K562 (cell line): ENCODE measurements around the gene PPM1H. TPM values are rescaled to one million over a fixed set of nuclear protein-coding genes. Genes with fewer than 3 reads are reported as not detected.

Experiments used
- ATAC-seq: fragments of 200-7000 bp; cut with Tn5 transposase; 3 replicates; pipeline ENCODE4 v1.9.1; 2020; ENCODE audit warnings: moderate library complexity
- BruUV-seq: library from RNA; stranded (reverse); fragments of 400-500 nt; replicated peaks from 2 replicates; lab custom pipeline; 2021; lab: Mats Ljungman, UMichigan
- CTCF ChIA-PET: fragments of 300-600 bp; formaldehyde crosslinking; extraction: SDS; loops from one replicate; lab custom pipeline; 2021; ENCODE audit warnings: low intra/inter-chr PET ratio; lab: Yijun Ruan, JAX
- POLR2A ChIA-PET: fragments of 300-600, 350-650 bp; sonication (Branson Sonifier 250); formaldehyde crosslinking; extraction: SDS; loops from one replicate; lab custom pipeline; 2021; ENCODE audit warnings: antibody characterized with exemption, inconsistent platforms; lab: Yijun Ruan, JAX
- DNase-seq, 4 experiments: peaks; one replicate each; pipeline versions ENCODE4 v3.0.0 to v3.0.0-alpha.2; 2011 to 2018; ENCODE audit warnings: low spot score in 3 of 4, mixed read lengths in 3 of 4; ENCODE audit errors: extremely low read depth in 1 of 4
- FAIRE-seq: peaks from 2 replicates; lab custom pipeline; 2011; peaks lifted over from hg19 to GRCh38; lab: Jason Lieb, UNC
- H2AFZ ChIP-seq: 2 replicates; pipeline ENCODE4 v1.6.0; 2011; ENCODE audit warnings: low read depth, low read length, control low read depth, inconsistent platforms
- H3K27ac ChIP-seq: fragments of 200-600 bp; 3 replicates; pipeline ENCODE4 v1.8.0; 2011; ENCODE audit warnings: low read depth, mild to moderate bottlenecking, control low read depth, inconsistent platforms, low read length, moderate library complexity, mixed read lengths; ENCODE audit errors: extremely low read depth
- H3K27me3 ChIP-seq, 2 experiments: fragments of 300-600 bp in 1 of 2; 2 replicates in 1 of 2; 3 replicates in 1 of 2; pipeline versions ENCODE4 v1.6.0 to v1.8.0; 2011; ENCODE audit warnings: inconsistent platforms in 2 of 2, low read length in 2 of 2, mild to moderate bottlenecking in 1 of 2, mixed read lengths in 1 of 2, moderate library complexity in 1 of 2; ENCODE audit not compliant: control insufficient read depth in 2 of 2, insufficient read depth in 2 of 2
- H3K36me3 ChIP-seq: fragments of 300-600 bp; 3 replicates; pipeline ENCODE4 v1.8.0; 2011; ENCODE audit warnings: mild to moderate bottlenecking, low read length, inconsistent platforms; ENCODE audit not compliant: control insufficient read depth, insufficient read depth
- H3K4me1 ChIP-seq, 2 experiments: fragments of 200-600 bp in 1 of 2; replicated peaks in 1 of 2; 2 replicates in 1 of 2; 3 replicates in 1 of 2; pipeline versions ENCODE4 v1.5.1 to v1.8.0; 2011; ENCODE audit warnings: inconsistent platforms in 2 of 2, low read length in 2 of 2, mild to moderate bottlenecking in 1 of 2, mixed read lengths in 1 of 2, moderate library complexity in 1 of 2; ENCODE audit not compliant: control insufficient read depth in 2 of 2, insufficient read depth in 2 of 2
- H3K4me2 ChIP-seq: 2 replicates; pipeline ENCODE4 v1.6.1; 2011; ENCODE audit warnings: low read length, control low read depth, inconsistent platforms, mixed read lengths; ENCODE audit not compliant: insufficient read depth
- H3K4me3 ChIP-seq: fragments of 200-600 bp; sonication (generic), shearing (Covaris generic); 2 replicates; pipeline ENCODE4 v1.5.1; 2016; ENCODE audit warnings: control low read depth, inconsistent platforms
- H3K79me2 ChIP-seq: fragments of 200-600 bp; 3 replicates; pipeline ENCODE4 v1.8.0; 2011; ENCODE audit warnings: low read length, inconsistent platforms; ENCODE audit not compliant: control insufficient read depth, insufficient read depth
- H3K9ac ChIP-seq, 2 experiments: 2 replicates each; pipeline versions ENCODE4 v1.6.0 to v1.6.1; 2011; ENCODE audit warnings: low read depth in 2 of 2, low read length in 2 of 2, control low read depth in 1 of 2, inconsistent platforms in 1 of 2, mild to moderate bottlenecking in 1 of 2, mixed read lengths in 1 of 2; ENCODE audit not compliant: insufficient read depth in 1 of 2
- H3K9me1 ChIP-seq: one replicate; pipeline ENCODE4 v1.6.0; 2011; ENCODE audit warnings: inconsistent platforms, mild to moderate bottlenecking, low read length, moderate library complexity; ENCODE audit not compliant: control insufficient read depth, insufficient read depth
- H3K9me3 ChIP-seq: replicated peaks from 2 replicates; pipeline ENCODE4 v1.5.1; 2011; ENCODE audit warnings: low read depth, low read length, inconsistent platforms; ENCODE audit not compliant: control insufficient read depth, insufficient read depth
- H4K20me1 ChIP-seq: replicated peaks from 2 replicates; pipeline ENCODE4 v1.6.1; 2011; ENCODE audit warnings: low read length, inconsistent platforms, mixed read lengths; ENCODE audit not compliant: control insufficient read depth, insufficient read depth
- C11orf30 ChIP-seq: fragments of 450-650 bp; IDR thresholded peaks from 2 replicates; pipeline ENCODE4 v1.6.1; 2016; ENCODE audit warnings: low read depth, mild to moderate bottlenecking
- EP300 ChIP-seq: IDR thresholded peaks from 2 replicates; pipeline ENCODE4 v1.6.1; 2012; ENCODE audit warnings: low read length, improper control_type of control experiment
- HMG20B ChIP-seq: fragments of 250-450 bp; sonication (Bioruptor Pico); IDR thresholded peaks from 2 replicates; pipeline ENCODE4 v1.5.0; 2021; ENCODE audit warnings: mild to moderate bottlenecking
- MAFF ChIP-seq: IDR thresholded peaks from 2 replicates; pipeline ENCODE4 v1.6.1; 2012; ENCODE audit warnings: low read length, improper control_type of control experiment
- MAFG ChIP-seq: fragments of 450-650 bp; conservative IDR thresholded peaks from 2 replicates; pipeline ENCODE4 v1.6.1; 2016; ENCODE audit warnings: missing genetic modification characterization, missing compliant biosample characterization
- MAFK ChIP-seq: IDR thresholded peaks from 2 replicates; pipeline ENCODE4 v1.6.1; 2011; ENCODE audit warnings: low read length, improper control_type of control experiment
- MEIS2 ChIP-seq: fragments of 450-650 bp; IDR thresholded peaks from 2 replicates; pipeline ENCODE4 v1.6.1; 2014; ENCODE audit warnings: mild to moderate bottlenecking; ENCODE audit not compliant: partially characterized antibody
- ZNF165 ChIP-seq: fragments of 250-450 bp; sonication (Bioruptor Pico); IDR thresholded peaks from 2 replicates; pipeline ENCODE4 v1.4.0; 2020; ENCODE audit warnings: borderline replicate concordance
- ZNF316 ChIP-seq: fragments of 450-650 bp; IDR thresholded peaks from 2 replicates; pipeline ENCODE4 v1.6.1; 2016
- ZNF511 ChIP-seq: sonication (generic); formaldehyde crosslinking; IDR thresholded peaks from 2 replicates; pipeline ENCODE4 v1.8.0; 2022; ENCODE audit warnings: mild to moderate bottlenecking, missing genetic modification reagents
- WGBS: fragments of 100-300 bp; shearing (Covaris generic); methylation state at CpG from one replicate; pipeline ENCODE4 v1.1.6; 2016; ENCODE audit warnings: low coverage, mixed read lengths; ENCODE audit not compliant: insufficient coverage; ENCODE audit errors: missing lambda C conversion rate; 5-methylcytosine and 5-hydroxymethylcytosine counted together
- in situ Hi-C: fragments of 300-500 bp; cut with MboI; formaldehyde crosslinking; loops from 4 replicates; pipeline ENCODE4 v1.15.0; 2018; ENCODE audit warnings: inconsistent platforms, mixed read lengths
- intact Hi-C: fragments of 100-400 bp; cut with micrococcal nuclease; formaldehyde crosslinking; loops from 2 replicates; pipeline ENCODE4 v1.14.2; 2022
- polyA plus RNA-seq, 8 experiments: library from polyadenylated mRNA; depleted of rRNA in 4 of 8; stranded (reverse) in 5 of 8; unstranded in 3 of 8; fragments of >200 nt; fragmentation: Nextera tagmentation in 2 of 8; fragmentation: Illumina TruSeq in 1 of 8; extraction: Ambion mirVana in 2 of 8; extraction: Trizol in 1 of 8; gene quantifications; 2 replicates each; pipeline versions ENCODE4 v1.2.1 to v1.2.3, GENCODE V29; 2011 to 2014; ENCODE audit warnings: inconsistent platforms in 1 of 8, missing spikeins in 1 of 8
- total RNA-seq, 7 experiments: library from RNA; depleted of rRNA in 6 of 7; stranded (reverse); fragments of >200 nt in 6 of 7; fragmentation: Illumina TruSeq in 2 of 7; extraction: Trizol in 2 of 7; gene quantifications; 2 replicates each; pipeline versions ENCODE4 v1.2.1 to v1.2.3, GENCODE V29; 2011 to 2021; ENCODE audit warnings: low replicate concordance in 1 of 7
- TF ChIP-seq, protein P1 (sequence below): fragments of 450-650 bp; formaldehyde crosslinking; conservative IDR thresholded peaks from 2 replicates; pipeline ENCODE4 v1.4.0; 2022; ENCODE audit warnings: mild to moderate bottlenecking, missing genetic modification characterization
- TF ChIP-seq, protein P2 (sequence below): fragments of 250-450 bp; sonication (Bioruptor Pico); IDR thresholded peaks from 2 replicates; pipeline ENCODE4 v1.9.0; 2021; ENCODE audit warnings: mild to moderate bottlenecking

The PPM1H gene
- total and polyA plus RNA-seq, 9 of the 15 experiments (the other 6 are each of a cell fraction or from before 2014, with no cell fraction given), result 5.3 to 29.3 (median 11.3) TPM

GRCh38 chr12:62912644-62913043 lies 22.3 kb downstream of the PPM1H start (continued):
- TF ChIP-seq, protein P1, sequence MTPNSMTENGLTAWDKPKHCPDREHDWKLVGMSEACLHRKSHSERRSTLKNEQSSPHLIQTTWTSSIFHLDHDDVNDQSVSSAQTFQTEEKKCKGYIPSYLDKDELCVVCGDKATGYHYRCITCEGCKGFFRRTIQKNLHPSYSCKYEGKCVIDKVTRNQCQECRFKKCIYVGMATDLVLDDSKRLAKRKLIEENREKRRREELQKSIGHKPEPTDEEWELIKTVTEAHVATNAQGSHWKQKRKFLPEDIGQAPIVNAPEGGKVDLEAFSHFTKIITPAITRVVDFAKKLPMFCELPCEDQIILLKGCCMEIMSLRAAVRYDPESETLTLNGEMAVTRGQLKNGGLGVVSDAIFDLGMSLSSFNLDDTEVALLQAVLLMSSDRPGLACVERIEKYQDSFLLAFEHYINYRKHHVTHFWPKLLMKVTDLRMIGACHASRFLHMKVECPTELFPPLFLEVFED (CRISPR knock-in tag), result no peak

GRCh38 chr12:62911286-62911685 lies 23.7 kb downstream of the PPM1H start:
- TF ChIP-seq MEIS2, result peak; percentile 43
- TF ChIP-seq MAFF, result peak; percentile 60
- TF ChIP-seq, protein P2, sequence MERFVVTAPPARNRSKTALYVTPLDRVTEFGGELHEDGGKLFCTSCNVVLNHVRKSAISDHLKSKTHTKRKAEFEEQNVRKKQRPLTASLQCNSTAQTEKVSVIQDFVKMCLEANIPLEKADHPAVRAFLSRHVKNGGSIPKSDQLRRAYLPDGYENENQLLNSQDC (CRISPR knock-in tag), result no peak
- no peak for TF ChIP-seq HMG20B (CRISPR knock-in tag)
- TF ChIP-seq C11orf30, result peak; percentile 89
- peak; percentile 72 for TF ChIP-seq MAFG (tag)
- TF ChIP-seq EP300, result 0 out of 2 replicates have a peak, but pooled peaks have one; percentile 10
- no peak for TF ChIP-seq ZNF165 (CRISPR knock-in tag)
- TF ChIP-seq ZNF316, result peak; percentile 94
- TF ChIP-seq ZNF511 (CRISPR knock-in tag), result no peak
- peak; percentile 63 for TF ChIP-seq MAFK
- no TSS peak for BruUV-seq
- Histone ChIP-seq H3K27me3 (no peaks in the 10 kb centered on the region), H3K4me3 (no peak overlapping the region), H3K9me1 (no peaks in the 10 kb centered on the region), H3K36me3 (0 out of 3 replicates have a peak, but pooled peaks cover 2% of the 10 kb centered on the region), H3K79me2 (peaks cover 22% of the 10 kb centered on the region; the same call in 2 of the 3 replicates), H3K27ac (peak overlapping the region; percentile 61; the same call in 2 of the 3 replicates), H2AFZ (no peak overlapping the region), H3K4me2 (no peak overlapping the region), H3K4me1 (peaks cover 24 to 74% of the 10 kb centered on the region in 2 experiments; a peak in 4 of 5 replicates), H3K9me3 (no peaks in the 10 kb centered on the region), H3K9ac (no peak overlapping the region), H4K20me1 (0 out of 2 replicates have a peak, but pooled peaks cover 3% of the 10 kb centered on the region)
- POLR2A ChIA-PET, result interaction anchor here (0.7 to 2.3 kb wide), 6 partner anchors 8 to 111 kb away, joined by 3 to 6 read pairs (median 3); no protein-coding TSS in a partner anchor
- no peak for FAIRE-seq
- 2% methylated on average over 4 of the region's 4 CpGs for WGBS
- CTCF ChIA-PET, result no interaction called here
- ATAC-seq, result peak; percentile 4; the same call in 1 of the 3 replicates
- intact Hi-C loops (loop anchor here (5.0 kb wide), 1 partner anchor 94 kb away; no protein-coding TSS in a partner anchor), in situ Hi-C loops (no loop called here)
- DNase-seq, result peak in 1 of 4 experiments; percentile 13
